Gastrocnemius medialis (tissue), 4 donors: ENCODE data around the gene CYP2A6.
"Not testable (repeated sequence)": the region's sequence is repeated elsewhere in the genome, so short reads cannot be mapped to it uniquely, and the experiment has no call there.

Experiments used
- POLR2A ChIP-seq, 2 donors: fragments of 450-650 bp; IDR thresholded peaks; one replicate each; pipeline ENCODE4 v1.6.1; 2017; ENCODE audit warnings: antibody characterized with exemption in 2 of 2, mild to moderate bottlenecking in 2 of 2, moderate library complexity in 2 of 2
- TF ChIP-seq, protein P1 (sequence below), 5 experiments: fragments of 450-650 bp in 3 of 5; fragments of 200-600 bp in 2 of 5; sonication (generic) in 2 of 5; IDR thresholded peaks in 4 of 5; conservative IDR thresholded peaks in 1 of 5; 1 replicate in 4 of 5; 2 replicates in 1 of 5; pipeline ENCODE4 v1.5.1; 2016 to 2019; ENCODE audit warnings: antibody characterized with exemption in 5 of 5, mild to moderate bottlenecking in 3 of 5, moderate library complexity in 3 of 5

- TF ChIP-seq, protein P1, sequence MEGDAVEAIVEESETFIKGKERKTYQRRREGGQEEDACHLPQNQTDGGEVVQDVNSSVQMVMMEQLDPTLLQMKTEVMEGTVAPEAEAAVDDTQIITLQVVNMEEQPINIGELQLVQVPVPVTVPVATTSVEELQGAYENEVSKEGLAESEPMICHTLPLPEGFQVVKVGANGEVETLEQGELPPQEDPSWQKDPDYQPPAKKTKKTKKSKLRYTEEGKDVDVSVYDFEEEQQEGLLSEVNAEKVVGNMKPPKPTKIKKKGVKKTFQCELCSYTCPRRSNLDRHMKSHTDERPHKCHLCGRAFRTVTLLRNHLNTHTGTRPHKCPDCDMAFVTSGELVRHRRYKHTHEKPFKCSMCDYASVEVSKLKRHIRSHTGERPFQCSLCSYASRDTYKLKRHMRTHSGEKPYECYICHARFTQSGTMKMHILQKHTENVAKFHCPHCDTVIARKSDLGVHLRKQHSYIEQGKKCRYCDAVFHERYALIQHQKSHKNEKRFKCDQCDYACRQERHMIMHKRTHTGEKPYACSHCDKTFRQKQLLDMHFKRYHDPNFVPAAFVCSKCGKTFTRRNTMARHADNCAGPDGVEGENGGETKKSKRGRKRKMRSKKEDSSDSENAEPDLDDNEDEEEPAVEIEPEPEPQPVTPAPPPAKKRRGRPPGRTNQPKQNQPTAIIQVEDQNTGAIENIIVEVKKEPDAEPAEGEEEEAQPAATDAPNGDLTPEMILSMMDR (IDR thresholded peaks at IDR 0.05 in 4 of 5, conservative IDR thresholded peaks at IDR 0.05 in 1 of 5), result not testable (repeated sequence)
- TF ChIP-seq POLR2A (IDR thresholded peaks at IDR 0.05), result not testable (repeated sequence)
Observed at GRCh38 chr19:40875526-40875951, 25.3 kb upstream of the CYP2A6 start.
